Psoas muscle (tissue), 8 donors: ENCODE results near the gene AK2. TPM values are rescaled to one million over a fixed set of nuclear protein-coding genes. Genes with fewer than 3 reads are reported as not detected.

Experiments used
- ATAC-seq, 4 donors: fragments of 200-7000 bp; cut with Tn5 transposase; one replicate each; pipeline ENCODE4 v1.9.1; 2020; ENCODE audit warnings: moderate library complexity in 3 of 4, mild to moderate bottlenecking in 2 of 4
- DNase-seq, 2 donors: peaks; one replicate each; pipeline ENCODE4 v3.0.0-alpha.2; 2020
- H3K27ac ChIP-seq: fragments of 200-600 bp; one replicate; pipeline ENCODE4 v1.8.0; 2022
- H3K27me3 ChIP-seq, 3 donors: fragments of 200-600 bp in 1 of 3; one replicate each; pipeline versions ENCODE4 v1.6.1 to v1.8.0; 2013 to 2022; ENCODE audit warnings: low read length in 2 of 3, mild to moderate bottlenecking in 2 of 3, moderate library complexity in 1 of 3; ENCODE audit not compliant: insufficient read depth in 3 of 3
- H3K36me3 ChIP-seq, 2 donors: fragments of 200-600 bp in 1 of 2; one replicate each; pipeline versions ENCODE4 v1.6.1 to v1.8.0; 2013 to 2022; ENCODE audit warnings: low read depth in 1 of 2, mild to moderate bottlenecking in 1 of 2, moderate library complexity in 1 of 2; ENCODE audit not compliant: insufficient read depth in 1 of 2
- H3K4me1 ChIP-seq: fragments of 200-600 bp; one replicate; pipeline ENCODE4 v1.8.0; 2022
- H3K4me3 ChIP-seq: fragments of 200-600 bp; one replicate; pipeline ENCODE4 v1.8.0; 2022; ENCODE audit warnings: mild to moderate bottlenecking
- H3K9me3 ChIP-seq: fragments of 200-600 bp; one replicate; pipeline ENCODE4 v1.8.0; 2022
- WGBS, 3 donors: extraction: QIAGEN DNeasy Blood & Tissue Kit; methylation state at CpG; one replicate each; pipeline versions ENCODE4 v1.1.6 to v1.1.7; 2013; 5-methylcytosine and 5-hydroxymethylcytosine counted together
- intact Hi-C, 2 donors: fragments of 100-400 bp; cut with DNase I; formaldehyde crosslinking; loops; one replicate each; pipeline versions ENCODE4 v1.11.0 to v1.14.2; 2022
- polyA plus RNA-seq, 3 donors: library from polyadenylated mRNA; stranded (reverse); fragments of 200-250 nt; gene quantifications; one replicate each; pipeline ENCODE4 v1.2.3, GENCODE V29; 2013
- total RNA-seq, 4 donors: library from RNA; stranded (reverse); fragmentation: NEBNext Ultra II Directional in 2 of 4; extraction: Animal tissue kit (Norgen Biotek cat#: 25700) in 2 of 4; gene quantifications; one replicate each; pipeline versions ENCODE4 v1.2.1 to v1.2.4, GENCODE V29; 2021 to 2023
- TF ChIP-seq, protein P1 (sequence below): fragments of 200-600 bp; IDR thresholded peaks from one replicate; pipeline ENCODE4 v1.8.0; 2022; ENCODE audit warnings: antibody characterized with exemption
- donor health status: healthy with polysubstance abuse.
- donor health status: DM: no; HTN: no; CAD: no; lungs with moderate emphysema.
- donor health status: Bipolar disorder and iron deficiency.
- donor health status: healthy.
- donor health status: DM: yes; HTN: yes; CAD: no.
- donor health status: DM: no; HTN: no; CAD: no.
- donor health status: DM: no; HTN: no; CAD: no.
- donor health status: DM: yes; HTN: yes; CAD: no.

The AK2 gene
- total and polyA plus RNA-seq, 7 donors: 108 to 270 (median 152) TPM

GRCh38 chr1:32984455-32985171, 52.1 kb downstream of the AK2 start:
- ATAC-seq (no peak), DNase-seq (no peak)
- TF ChIP-seq, protein P1, sequence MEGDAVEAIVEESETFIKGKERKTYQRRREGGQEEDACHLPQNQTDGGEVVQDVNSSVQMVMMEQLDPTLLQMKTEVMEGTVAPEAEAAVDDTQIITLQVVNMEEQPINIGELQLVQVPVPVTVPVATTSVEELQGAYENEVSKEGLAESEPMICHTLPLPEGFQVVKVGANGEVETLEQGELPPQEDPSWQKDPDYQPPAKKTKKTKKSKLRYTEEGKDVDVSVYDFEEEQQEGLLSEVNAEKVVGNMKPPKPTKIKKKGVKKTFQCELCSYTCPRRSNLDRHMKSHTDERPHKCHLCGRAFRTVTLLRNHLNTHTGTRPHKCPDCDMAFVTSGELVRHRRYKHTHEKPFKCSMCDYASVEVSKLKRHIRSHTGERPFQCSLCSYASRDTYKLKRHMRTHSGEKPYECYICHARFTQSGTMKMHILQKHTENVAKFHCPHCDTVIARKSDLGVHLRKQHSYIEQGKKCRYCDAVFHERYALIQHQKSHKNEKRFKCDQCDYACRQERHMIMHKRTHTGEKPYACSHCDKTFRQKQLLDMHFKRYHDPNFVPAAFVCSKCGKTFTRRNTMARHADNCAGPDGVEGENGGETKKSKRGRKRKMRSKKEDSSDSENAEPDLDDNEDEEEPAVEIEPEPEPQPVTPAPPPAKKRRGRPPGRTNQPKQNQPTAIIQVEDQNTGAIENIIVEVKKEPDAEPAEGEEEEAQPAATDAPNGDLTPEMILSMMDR: no peak
- intact Hi-C loops: no loop called here
- Histone ChIP-seq H3K36me3 (no peaks in the 10 kb centered on the region), H3K9me3 (no peaks in the 10 kb centered on the region), H3K4me1 (peaks cover 11% of the 10 kb centered on the region), H3K27ac (no peak overlapping the region), H3K4me3 (no peak overlapping the region), H3K27me3 (no peaks in the 10 kb centered on the region)
- WGBS, 3 donors: 60 to 75% (median 69%) methylated on average over 1 of the region's 1 CpG

DNA sequence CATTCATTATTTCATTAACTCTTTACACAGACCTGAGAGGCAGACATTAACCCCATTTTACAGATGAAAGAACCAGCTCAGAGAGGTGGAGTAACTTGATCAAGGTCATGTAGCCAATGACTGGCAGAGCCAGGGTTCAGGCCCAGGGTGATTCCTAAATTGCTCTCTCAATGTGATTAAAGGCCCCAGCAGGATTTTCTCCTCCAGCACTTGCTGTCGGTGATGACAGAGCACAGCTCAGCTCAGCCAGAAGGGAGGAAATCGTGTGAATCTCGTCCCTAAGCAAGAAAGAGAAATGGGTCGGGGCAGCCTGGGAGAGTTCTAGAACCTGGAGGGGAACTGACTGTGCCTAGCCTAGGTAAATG, 52.6 kb downstream of the AK2 start:
- 54 to 59% (median 56%) methylated on average over 4 of the region's 4 CpGs for WGBS, 3 donors
- no peak for ATAC-seq
- H3K9me3 ChIP-seq: no peaks in the 10 kb centered on the region
- intact Hi-C loops: no loop called here
- H3K27ac ChIP-seq: no peak overlapping the region
- peaks cover 5% of the 10 kb centered on the region for H3K4me1 ChIP-seq
- TF ChIP-seq, protein P1: no peak
- H3K27me3 ChIP-seq: no peaks in the 10 kb centered on the region
- no peaks in the 10 kb centered on the region for H3K36me3 ChIP-seq
- DNase-seq: no peak
- H3K4me3 ChIP-seq: no peak overlapping the region

- no peak for DNase-seq
- Histone ChIP-seq H3K27ac (no peak overlapping the region), H3K4me1 (no peaks in the 10 kb centered on the region), H3K9me3 (no peaks in the 10 kb centered on the region), H3K4me3 (no peak overlapping the region), H3K36me3 (no peaks in the 10 kb centered on the region), H3K27me3 (no peaks in the 10 kb centered on the region)
- WGBS, 3 donors: 76 to 84% (median 84%) methylated on average over 3 of the region's 3 CpGs
- no peak for ATAC-seq
- intact Hi-C loops: no loop called here
- TF ChIP-seq, protein P1: no peak
Measured at GRCh38 chr1:32983020-32983419, 53.7 kb downstream of the AK2 start.

- peak overlapping the region; percentile 56 for H3K27ac ChIP-seq
- DNase-seq (no peak), ATAC-seq (peak; percentile 53 to 67 (median 60))
- WGBS, 3 donors: 47 to 52% (median 49%) methylated on average over 8 of the region's 8 CpGs
- H3K9me3 ChIP-seq: no peaks in the 10 kb centered on the region
- H3K36me3 ChIP-seq: no peaks in the 10 kb centered on the region
- TF ChIP-seq, protein P1: no peak
- no peaks in the 10 kb centered on the region for H3K4me1 ChIP-seq
- no peaks in the 10 kb centered on the region for H3K27me3 ChIP-seq
- H3K4me3 ChIP-seq: no peak overlapping the region
- intact Hi-C loops: no loop called here
Measured at GRCh38 chr1:32981003-32981901, 55.4 kb downstream of the AK2 start.
